ENCODE results near the gene KDSR.

The KDSR gene

GRCh38 chr18:63307551-63308200 is 59.3 kb downstream of the KDSR start:
- DNase-seq (ENCODE audit: insufficient read length, low spot score) (no peak), FAIRE-seq (no peak)

- FAIRE-seq (no peak), DNase-seq (ENCODE audit: insufficient read length, low spot score) (no peak)
These were observed 60.0 kb downstream of the KDSR start for GRCh38 chr18:63306819-63307550.

GRCh38 chr18:63306249-63306648 is 60.8 kb downstream of the KDSR start:
- no peak for FAIRE-seq
- no peak for DNase-seq (ENCODE audit: insufficient read length, low spot score)

- FAIRE-seq (no peak), DNase-seq (ENCODE audit: insufficient read length, low spot score) (no peak)
These were observed 63.5 kb downstream of the KDSR start for GRCh38 chr18:63303547-63303946.

- DNase-seq (ENCODE audit: insufficient read length, low spot score) (no peak), FAIRE-seq (no peak)
These were observed 64.2 kb downstream of the KDSR start for GRCh38 chr18:63302636-63303405.

- DNase-seq (ENCODE audit: insufficient read length, low spot score) = no peak
- no peak for FAIRE-seq
These were observed 64.8 kb downstream of the KDSR start for GRCh38 chr18:63302220-63302619.

GRCh38 chr18:63301434-63301833 is 65.6 kb downstream of the KDSR start:
- DNase-seq (ENCODE audit: insufficient read length, low spot score) = no peak
- FAIRE-seq = no peak

- DNase-seq (ENCODE audit: insufficient read length, low spot score) = no peak
- no peak for FAIRE-seq
These were observed 66.9 kb downstream of the KDSR start for GRCh38 chr18:63299837-63300745.

- DNase-seq (ENCODE audit: insufficient read length, low spot score) = no peak
- no peak for FAIRE-seq
These were observed 68.3 kb downstream of the KDSR start for GRCh38 chr18:63298400-63299365.

- no peak for DNase-seq (ENCODE audit: insufficient read length, low spot score)
- no peak for FAIRE-seq
These were observed 69.2 kb downstream of the KDSR start for GRCh38 chr18:63297687-63298399.

GRCh38 chr18:63293935-63294334 is 73.1 kb downstream of the KDSR start:
- DNase-seq (ENCODE audit: insufficient read length, low spot score) (no peak), FAIRE-seq (no peak)

GRCh38 chr18:63292831-63293683 is 73.9 kb downstream of the KDSR start:
- FAIRE-seq (no peak), DNase-seq (ENCODE audit: insufficient read length, low spot score) (no peak)

GRCh38 chr18:63291278-63291677 is 75.7 kb downstream of the KDSR start:
- FAIRE-seq (no peak), DNase-seq (ENCODE audit: insufficient read length, low spot score) (no peak)

- DNase-seq (ENCODE audit: insufficient read length, low spot score) (no peak), FAIRE-seq (no peak)
These were observed 76.2 kb downstream of the KDSR start for GRCh38 chr18:63290821-63291200.

GRCh38 chr18:63290166-63290820 is 76.7 kb downstream of the KDSR start:
- no peak for DNase-seq (ENCODE audit: insufficient read length, low spot score)

GRCh38 chr18:63288311-63288710 is 78.7 kb downstream of the KDSR start:
- DNase-seq (ENCODE audit: insufficient read length, low spot score) = no peak

More at GRCh38 chr18:63290166-63290820, 76.7 kb downstream of the KDSR start:
- no peak for FAIRE-seq

GRCh38 chr18:63287691-63288220 is 79.2 kb downstream of the KDSR start:
- no peak for DNase-seq (ENCODE audit: insufficient read length, low spot score)
- FAIRE-seq = no peak

More at GRCh38 chr18:63288311-63288710, 78.7 kb downstream of the KDSR start:
- FAIRE-seq = no peak
